ENCODE measurements around the gene TWF1. TPM values are rescaled to one million over a fixed set of nuclear protein-coding genes. Genes with fewer than 3 reads are reported as not detected.

The TWF1 gene
- polyA plus RNA-seq, 1 donor from 2014 or later = 97.2 TPM

DNA sequence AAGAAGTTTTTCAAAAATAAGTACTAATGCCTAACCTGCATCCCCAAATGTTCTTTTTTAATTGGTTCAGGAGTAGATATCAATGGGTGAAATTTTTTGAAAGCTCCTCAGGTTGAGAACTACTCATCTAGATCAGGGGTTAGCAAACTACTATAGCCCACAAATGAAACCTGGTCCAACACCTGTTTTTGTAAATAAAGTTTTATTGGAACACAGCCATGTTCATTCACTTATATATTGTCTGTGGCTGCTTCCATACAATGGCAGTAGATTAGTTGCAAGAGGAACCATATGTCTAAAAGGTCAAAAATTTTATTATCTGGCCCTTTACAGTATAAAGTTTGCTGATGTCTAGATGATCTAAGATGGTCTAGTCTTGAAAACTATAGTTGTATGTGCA is 61.3 kb downstream of the TWF1 start (continued):
- TF ChIP-seq EP300 (conservative IDR thresholded peaks at IDR 0.05; ENCODE audit: poor library complexity, severe bottlenecking) (no peak), EZH2 (IDR thresholded peaks at IDR 0.05; ENCODE audit: borderline replicate concordance, insufficient read depth, low read length, poor library complexity, severe bottlenecking) (no peak)

Other genes with a start within 250 kb of the TWF1 start
- gene PUS7L, start 47.5 kb downstream of the TWF1 start, polyA plus RNA-seq = 24.7 and 29.2 TPM in 2 replicates
- gene IRAK4, start 47.4 kb downstream of the TWF1 start, polyA plus RNA-seq = 5.7 and 7.0 TPM in 2 replicates
- gene TMEM117, start 29.8 kb upstream of the TWF1 start, polyA plus RNA-seq = 5.3 and 6.0 TPM in 2 replicates